ENCODE results near the gene NTM.

The NTM gene

GRCh38 chr11:131987703-131988102 lies 617.3 kb downstream of the NTM start:
- no peak for DNase-seq

- no peak for DNase-seq
These were observed 621.2 kb downstream of the NTM start for GRCh38 chr11:131991606-131992005.

GRCh38 chr11:131993246-131993645 lies 622.8 kb downstream of the NTM start:
- no peak for DNase-seq

- DNase-seq: no peak
These were observed 627.6 kb downstream of the NTM start for GRCh38 chr11:131998020-131998419.

- DNase-seq: no peak
These were observed 628.7 kb downstream of the NTM start for GRCh38 chr11:131999084-131999483.

GRCh38 chr11:131999955-132000354 lies 629.5 kb downstream of the NTM start:
- DNase-seq: no peak

- no peak for DNase-seq
These were observed 635.5 kb downstream of the NTM start for GRCh38 chr11:132005887-132006286.

- no peak for DNase-seq
These were observed 636.6 kb downstream of the NTM start for GRCh38 chr11:132006884-132007580.

GRCh38 chr11:132008226-132008625 lies 637.8 kb downstream of the NTM start:
- DNase-seq: no peak

- DNase-seq: no peak
These were observed 638.5 kb downstream of the NTM start for GRCh38 chr11:132008872-132009271.

- no peak for DNase-seq
These were observed 649.6 kb downstream of the NTM start for GRCh38 chr11:132020001-132020400.

- no peak for DNase-seq
These were observed 651.9 kb downstream of the NTM start for GRCh38 chr11:132022285-132022684.

GRCh38 chr11:132022733-132023478 lies 652.5 kb downstream of the NTM start:
- no peak for DNase-seq

GRCh38 chr11:132024587-132025295 lies 654.3 kb downstream of the NTM start:
- no peak for DNase-seq

GRCh38 chr11:132026746-132027145 lies 656.3 kb downstream of the NTM start:
- DNase-seq: no peak

- no peak for DNase-seq
These were observed 658.2 kb downstream of the NTM start for GRCh38 chr11:132028380-132029240.

- DNase-seq: no peak
These were observed 660.5 kb downstream of the NTM start for GRCh38 chr11:132030896-132031295.

- DNase-seq: no peak
These were observed 662.1 kb downstream of the NTM start for GRCh38 chr11:132032555-132032954.

- DNase-seq: no peak
These were observed 662.6 kb downstream of the NTM start for GRCh38 chr11:132033051-132033450.

- DNase-seq: no peak
These were observed 664.8 kb downstream of the NTM start for GRCh38 chr11:132035228-132035627.

GRCh38 chr11:132035766-132036165 lies 665.4 kb downstream of the NTM start:
- no peak for DNase-seq

- no peak for DNase-seq
These were observed 665.8 kb downstream of the NTM start for GRCh38 chr11:132036220-132036619.
